Forelimb muscle (tissue), 1 donor: Measurements from ENCODE around the gene POLD4. TPM values are rescaled to one million over a fixed set of nuclear protein-coding genes. Genes with fewer than 3 reads are reported as not detected.

Experiments used
- DNase-seq: peaks from one replicate; pipeline ENCODE4 v3.0.0-alpha.2; 2013; ENCODE audit warnings: low read depth
- polyA plus RNA-seq: library from polyadenylated mRNA; unstranded; fragments of 120-200 nt; gene quantifications from one replicate; pipeline ENCODE4 v1.2.1, GENCODE V29; 2013; ENCODE audit not compliant: insufficient read length

Gene POLD4
- polyA plus RNA-seq, 1 donor, result 31.9 TPM

- no peak for DNase-seq
Observed at GRCh38 chr11:67389477-67389876, 36.1 kb upstream of the POLD4 start.

GRCh38 chr11:67387518-67387917, 34.2 kb upstream of the POLD4 start:
- no peak for DNase-seq

- no peak for DNase-seq
Observed at GRCh38 chr11:67387069-67387468, 33.7 kb upstream of the POLD4 start.

- DNase-seq, result no peak
Observed at GRCh38 chr11:67384851-67385366, 31.6 kb upstream of the POLD4 start.

DNA sequence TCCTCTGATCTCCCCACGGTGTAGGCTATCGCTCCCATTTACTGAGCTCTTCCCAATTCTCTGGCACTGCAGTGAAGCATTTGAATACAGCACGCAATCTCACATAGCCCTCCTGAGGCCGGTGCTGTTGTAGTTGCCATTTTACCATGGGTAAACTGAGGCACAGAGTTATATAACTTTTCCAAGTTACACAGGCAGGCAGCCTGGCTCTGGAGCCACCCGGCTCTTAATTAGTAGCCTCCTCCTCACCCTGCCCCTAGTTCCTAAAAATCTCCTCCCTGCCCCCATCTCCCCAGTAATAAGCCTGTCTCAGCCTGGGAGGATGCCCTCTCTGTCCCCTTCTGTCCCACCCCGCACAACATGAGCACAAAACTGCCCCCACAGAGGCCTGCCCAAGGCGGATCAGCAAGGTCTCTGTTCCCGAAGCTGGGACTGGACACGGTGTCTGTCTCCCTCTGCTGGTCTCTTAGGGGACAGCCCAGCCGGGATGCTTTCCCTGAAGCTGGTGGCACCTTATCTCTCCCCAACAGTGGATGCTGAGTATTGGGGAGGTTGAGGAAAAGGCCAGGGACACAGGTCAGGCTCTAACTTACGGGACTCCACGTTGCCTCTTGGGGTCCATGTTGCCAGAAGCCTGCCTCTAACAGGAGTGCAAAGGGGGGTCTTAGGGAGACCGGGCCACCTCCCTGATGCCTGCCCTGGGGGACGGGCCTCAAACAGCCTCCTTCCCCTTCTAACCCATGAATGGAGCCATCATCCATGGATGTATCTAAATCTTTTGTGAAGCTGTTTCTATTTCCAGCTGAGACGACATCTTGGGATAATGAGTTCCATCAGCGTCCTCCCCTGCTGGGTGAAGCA, 29.2 kb upstream of the POLD4 start:
- no peak for DNase-seq

DNA sequence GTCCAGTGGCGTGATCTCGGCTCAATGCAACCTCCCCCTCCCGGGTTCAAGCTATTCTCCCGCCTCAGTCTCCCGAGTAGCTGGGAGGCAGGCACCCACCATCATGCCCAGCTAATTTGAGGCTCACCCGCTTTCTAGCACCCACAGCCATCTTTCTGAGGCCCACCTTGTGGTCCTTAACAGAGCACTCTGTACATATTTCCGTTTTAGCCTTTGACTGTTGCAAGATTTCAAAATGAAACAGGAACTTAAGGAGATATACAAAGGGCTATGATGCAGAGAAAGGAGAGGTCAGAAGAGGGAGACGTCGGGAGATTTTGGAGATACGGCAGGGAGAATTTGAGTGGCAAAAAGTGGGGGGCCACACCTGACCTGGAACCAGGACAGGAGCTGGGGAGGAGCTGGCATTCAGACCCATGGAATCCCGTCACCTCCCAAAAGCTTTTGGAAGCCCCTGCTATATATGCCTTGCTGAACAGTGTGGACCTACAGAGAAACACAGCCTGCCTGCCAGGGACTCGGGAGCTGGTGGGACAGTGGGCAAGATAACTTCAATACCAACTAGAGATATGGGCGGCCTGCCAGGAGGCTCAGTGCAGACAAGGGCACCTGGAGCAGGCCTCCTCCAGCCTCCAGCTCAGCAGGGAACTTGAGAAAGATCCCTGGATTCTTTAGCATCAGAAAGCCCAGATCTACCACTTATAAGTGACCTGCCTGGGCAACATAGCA, 28.1 kb upstream of the POLD4 start:
- no peak for DNase-seq

GRCh38 chr11:67379061-67380058, 26.0 kb upstream of the POLD4 start:
- no peak for DNase-seq

DNA sequence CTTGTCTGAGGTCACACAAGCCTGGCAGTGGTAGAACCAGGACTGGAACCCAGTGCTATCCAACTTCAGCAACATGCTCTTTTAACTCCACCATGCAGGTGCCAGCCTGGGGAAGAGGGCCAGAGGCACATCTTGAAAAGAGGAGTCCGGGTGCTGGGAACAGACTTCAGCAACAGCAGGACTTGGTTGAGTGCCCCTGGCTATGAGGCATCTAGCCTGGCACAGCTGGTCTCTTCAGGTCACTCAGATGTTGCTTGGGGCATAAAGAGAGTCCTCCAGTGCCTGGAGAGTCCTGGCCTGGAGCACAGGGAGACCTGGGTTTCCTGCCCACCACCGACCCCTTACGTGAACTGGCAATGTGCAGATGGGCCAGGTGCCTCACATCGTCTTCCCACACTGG, 25.2 kb upstream of the POLD4 start:
- no peak for DNase-seq

DNA sequence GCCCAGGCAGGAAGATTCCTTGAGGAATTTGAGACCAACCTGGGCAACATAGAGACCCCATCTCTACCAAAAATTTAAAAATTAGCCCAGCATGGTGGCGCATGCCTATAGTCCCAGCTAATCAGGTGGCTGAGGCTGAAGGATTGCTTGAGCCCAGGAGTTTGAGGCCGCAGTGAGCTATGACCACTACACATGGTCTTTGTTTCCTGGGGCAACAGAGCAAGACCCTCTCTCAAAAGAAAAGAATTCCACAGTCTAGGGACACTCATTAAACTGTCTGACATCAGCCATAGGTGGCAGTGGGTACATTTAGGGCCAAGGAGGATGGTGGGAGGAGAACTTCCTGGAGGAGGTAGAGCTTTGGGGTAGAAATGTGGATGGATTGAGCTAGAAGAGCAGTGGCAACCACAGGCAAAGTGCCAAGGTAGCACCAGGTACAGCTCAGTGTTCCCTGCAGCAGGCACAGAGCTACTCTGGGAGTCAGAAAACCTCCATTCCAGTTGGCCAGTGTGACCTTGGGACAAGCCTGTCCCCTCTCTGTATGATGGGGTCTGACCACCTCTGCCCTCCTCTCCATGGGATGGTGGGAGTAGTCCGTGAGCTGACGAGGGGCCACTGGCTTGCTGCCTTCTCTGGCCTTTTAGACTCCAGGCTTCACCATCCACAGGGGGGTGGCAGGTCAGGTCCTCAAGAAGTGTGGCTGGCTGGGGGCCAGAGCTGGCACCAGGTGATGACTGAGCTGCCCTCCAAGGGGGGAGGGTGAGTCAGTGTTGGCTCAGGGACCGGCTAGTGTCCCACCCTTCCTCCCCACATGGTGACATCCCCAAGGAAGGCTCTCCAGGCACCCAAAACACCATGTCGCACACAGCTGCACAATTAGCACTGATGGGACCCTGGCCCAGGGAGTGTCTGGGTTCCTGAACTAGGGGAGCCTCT, 23.8 kb upstream of the POLD4 start:
- no peak for DNase-seq

DNA sequence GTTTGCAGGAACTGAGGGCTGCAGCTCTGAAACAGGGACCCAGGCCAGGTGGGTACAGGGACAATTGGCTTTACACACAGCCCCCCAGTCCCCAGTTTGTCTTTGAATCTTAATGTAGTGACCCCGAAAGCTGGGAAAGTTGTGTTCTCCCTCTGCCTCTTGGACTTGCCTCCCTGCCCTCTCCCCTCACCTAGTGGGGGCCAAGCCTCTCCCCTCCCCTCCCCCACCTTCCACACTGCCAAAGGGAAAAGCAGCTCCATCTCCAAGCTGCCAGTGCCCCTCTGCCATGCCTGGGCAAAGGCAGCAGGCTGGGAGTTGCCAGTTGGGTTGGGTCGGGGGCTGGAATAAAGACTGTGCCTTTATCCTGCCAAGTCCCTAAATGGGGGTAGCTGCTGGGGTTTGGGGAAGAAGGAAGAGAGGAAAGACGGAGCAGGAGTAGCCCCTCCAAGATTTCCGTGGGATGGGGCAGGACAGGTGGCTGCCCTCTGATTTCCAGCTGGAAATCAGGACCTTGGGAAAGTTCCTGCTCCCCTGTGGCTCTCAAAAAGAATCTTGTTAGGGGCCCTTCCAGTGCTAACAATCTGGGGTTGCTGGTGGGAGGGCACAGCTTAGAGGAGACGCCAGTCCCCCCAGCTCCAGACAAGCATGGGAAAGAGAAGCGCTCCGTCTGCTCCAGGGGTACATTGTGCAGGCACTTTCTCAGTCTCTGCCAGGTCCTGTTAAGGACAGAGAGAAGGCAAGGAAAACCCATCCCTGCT, 22.9 kb upstream of the POLD4 start:
- DNase-seq, result no peak

DNA sequence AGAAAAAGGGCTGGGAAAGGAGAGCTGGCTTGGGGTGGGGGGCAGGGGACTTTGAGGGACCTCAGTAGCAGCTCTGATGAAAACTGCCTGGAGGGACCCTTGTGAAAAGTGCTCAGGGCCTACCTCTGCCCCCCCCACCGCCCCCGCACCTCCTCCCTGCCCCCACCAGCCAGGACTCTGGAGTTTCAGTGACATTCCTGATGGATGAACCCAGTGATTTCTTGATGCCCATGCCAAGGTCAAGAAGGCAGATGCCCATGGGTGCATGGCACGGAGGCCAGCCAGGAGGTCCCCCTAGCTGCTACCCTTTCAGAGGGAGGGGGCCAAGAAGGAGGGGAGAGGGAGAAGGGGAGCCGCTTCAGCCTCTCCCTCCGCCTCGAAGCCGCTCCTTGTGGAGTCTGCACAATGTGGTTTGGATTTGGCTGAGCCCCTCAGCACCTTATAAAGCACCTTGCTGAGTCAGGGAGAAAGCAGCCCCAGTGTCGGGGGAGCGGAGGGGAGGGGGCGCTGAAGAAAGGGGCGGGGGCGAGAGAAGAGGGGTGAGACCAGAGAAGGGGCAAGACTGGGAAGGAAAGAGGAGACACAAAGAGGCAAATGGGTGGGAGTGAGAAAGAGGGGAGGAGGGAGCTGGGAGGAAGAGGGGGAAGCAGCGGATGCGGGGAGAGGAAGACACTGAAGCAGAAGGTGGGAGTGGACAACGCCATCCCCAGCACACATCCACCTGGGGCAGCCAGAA, 22.1 kb upstream of the POLD4 start:
- no peak for DNase-seq

DNA sequence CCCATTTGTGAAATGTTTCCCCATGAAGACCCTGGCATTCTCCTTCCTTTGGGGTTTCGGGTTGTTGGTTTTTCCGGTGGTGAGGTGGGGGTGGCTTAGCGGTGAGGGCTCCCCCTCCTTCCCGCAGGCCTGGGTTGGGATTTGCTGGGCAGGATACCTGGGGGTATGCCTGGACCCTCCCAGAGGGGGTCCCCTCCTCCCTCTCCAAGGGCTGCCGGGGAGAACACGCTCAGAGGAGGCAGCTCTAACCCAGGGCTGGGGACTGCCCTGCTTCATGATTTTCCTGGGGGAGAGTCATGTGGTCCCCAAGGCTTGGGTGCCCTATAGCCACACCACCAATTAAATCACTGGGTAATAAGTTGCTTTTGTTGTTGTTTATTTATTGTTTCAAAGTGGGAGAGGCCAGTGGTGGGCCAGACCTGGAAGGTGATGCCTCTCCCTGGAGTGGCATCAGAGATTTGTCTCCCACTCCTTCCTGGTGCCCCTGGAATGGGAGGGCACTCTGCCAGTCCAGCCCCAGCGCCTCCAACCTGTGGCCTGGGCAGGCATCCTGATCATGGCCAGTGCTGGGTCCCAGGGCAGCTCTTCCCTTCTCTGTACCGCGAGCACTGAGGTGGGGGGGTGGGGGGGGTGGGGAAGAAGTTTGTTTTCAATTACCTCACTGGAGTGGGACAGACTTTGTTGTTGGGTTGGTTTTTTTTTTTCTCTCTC, 21.4 kb upstream of the POLD4 start:
- DNase-seq, result no peak

DNA sequence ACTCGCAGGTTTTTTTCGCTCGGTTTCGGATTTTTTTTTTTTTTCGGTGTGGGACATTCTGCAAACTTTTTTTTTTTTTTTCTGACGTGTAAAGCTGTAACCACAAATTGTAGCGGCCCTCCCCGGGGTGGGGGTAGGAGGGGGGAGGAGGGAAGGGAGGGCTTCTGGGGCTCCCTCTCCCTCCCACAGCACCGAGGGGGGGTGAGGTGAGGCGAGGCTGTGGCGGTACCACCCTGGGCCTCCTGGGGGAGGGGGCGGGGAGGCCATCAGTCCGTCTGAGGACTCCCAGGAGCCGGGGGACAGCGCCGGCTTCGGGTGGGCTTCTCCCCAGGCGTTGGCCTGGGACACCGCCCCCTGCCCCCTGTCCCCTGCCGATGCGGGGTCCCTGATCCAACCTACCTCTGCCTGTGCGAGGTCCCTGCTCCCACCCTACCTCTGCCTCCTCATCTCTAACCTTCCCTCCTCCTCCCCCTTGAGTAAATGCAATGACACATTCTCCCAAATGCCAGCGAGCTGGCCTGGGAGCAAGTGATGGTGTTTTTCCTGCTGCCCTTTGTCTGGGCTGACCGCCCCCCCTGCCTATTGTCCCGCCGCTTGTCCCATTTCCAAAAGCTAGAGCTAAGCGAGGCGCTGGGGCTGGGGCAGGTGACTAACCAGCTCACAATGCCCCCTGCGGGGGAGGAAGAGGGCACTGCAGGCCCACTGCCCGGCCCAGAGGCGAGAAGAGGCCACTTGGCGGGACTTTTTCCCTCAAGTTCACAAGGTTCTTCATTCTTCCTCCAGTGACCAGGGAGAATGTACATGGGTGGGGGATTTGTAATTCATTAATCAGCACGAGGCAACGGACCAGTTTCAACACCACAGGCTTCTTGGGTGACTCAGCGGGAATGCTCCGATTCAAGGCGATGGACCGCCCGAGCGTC, 20.6 kb upstream of the POLD4 start:
- no peak for DNase-seq

DNA sequence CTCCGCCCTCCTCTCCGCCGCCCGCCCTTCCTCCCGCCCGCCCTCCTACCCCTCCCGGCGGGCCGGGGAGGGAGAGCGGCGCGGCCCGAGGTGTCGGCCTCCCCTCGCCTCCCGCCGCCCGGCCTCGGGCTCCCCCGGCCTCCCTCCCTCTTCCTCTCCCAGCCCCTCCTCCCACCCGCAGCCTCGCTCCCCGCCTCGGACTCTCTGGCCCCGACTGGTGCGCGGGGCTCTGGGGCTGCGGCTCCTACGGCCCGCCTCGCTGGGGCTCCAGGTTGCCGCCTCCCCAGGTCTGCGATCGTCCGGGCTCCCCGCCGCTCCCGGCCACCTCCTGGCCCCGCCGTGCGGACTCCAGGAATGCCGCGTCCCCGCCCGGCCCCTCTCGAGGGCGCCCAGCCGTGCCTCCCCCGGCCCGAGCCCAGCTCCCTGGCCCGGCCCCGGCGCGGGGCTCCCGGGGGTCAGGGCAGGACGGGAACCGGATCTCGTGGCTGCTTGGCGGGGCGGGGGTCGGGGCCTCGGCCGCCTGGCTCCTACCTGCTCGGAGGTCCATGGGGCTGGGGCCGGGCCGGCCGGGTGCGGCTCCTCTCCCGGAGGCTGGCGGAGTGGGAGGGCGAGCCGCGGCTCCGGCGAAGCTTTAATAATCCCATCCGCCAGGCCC, 19.8 kb upstream of the POLD4 start, which contains the start of gene CLCF1:
CLCF1 (minus strand) TSS at position 606 of the 655 bp plus-strand sequence; CDS start at position 547, 59 bp downstream.
- no peak for DNase-seq

DNA sequence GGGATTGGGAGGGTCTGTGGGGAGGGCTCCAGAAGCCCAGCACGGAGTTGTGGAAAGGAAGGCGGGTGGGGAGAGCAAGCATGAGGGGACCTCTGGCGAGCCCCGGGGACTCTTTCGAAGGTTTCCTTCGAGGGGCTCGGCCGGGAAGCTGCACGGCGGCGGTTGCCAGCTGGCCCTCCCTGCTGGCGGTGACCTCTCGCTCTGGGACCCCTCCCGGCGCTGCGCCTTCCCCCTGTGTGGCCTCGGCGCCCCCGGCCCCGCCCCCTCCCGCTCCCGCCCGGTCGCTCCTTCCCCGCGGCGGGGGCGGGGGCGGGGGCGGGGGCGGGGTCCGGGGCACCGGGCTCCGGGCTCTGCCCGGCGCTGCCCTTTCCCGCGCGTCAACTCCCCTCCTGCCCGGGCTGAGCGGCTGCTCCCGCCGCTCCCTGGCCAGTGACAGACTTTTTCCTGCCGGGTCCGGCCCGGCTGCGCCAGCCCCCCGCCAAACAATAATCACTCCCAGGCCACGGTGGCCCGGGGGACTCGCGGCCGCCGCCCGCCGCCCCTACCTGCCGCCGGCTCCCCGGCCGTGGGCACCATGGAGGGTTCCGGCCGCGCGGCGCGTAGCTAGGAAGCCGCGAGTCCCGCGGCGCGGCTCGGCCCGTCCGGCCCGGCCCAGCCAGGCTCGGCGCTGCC, 19.1 kb upstream of the POLD4 start:
- no peak for DNase-seq

GRCh38 chr11:67371911-67372320, 18.6 kb upstream of the POLD4 start:
- DNase-seq, result no peak
